Smooth muscle cell of the brain vasculature (primary cell): ENCODE results near the gene NALF2.

Experiments
- DNase-seq: peaks from one replicate; pipeline ENCODE4 v3.0.0-alpha.2; 2012; ENCODE audit warnings: low read depth, low spot score

The NALF2 gene

GRCh38 chrX:69524781-69525363, 20.7 kb downstream of the NALF2 start:
- DNase-seq: no peak

GRCh38 chrX:69530306-69530705, 26.2 kb downstream of the NALF2 start:
- DNase-seq: no peak

GRCh38 chrX:69531031-69531755, 27.1 kb downstream of the NALF2 start:
- no peak for DNase-seq

- no peak for DNase-seq
These were observed 31.5 kb downstream of the NALF2 start for GRCh38 chrX:69535661-69536060.

GRCh38 chrX:69538321-69538876, 34.3 kb downstream of the NALF2 start:
- no peak for DNase-seq

- no peak for DNase-seq
These were observed 35.3 kb downstream of the NALF2 start for GRCh38 chrX:69539437-69539836.

- DNase-seq: no peak
These were observed 37.8 kb downstream of the NALF2 start for GRCh38 chrX:69541956-69542355.

GRCh38 chrX:69543572-69543971, 39.4 kb downstream of the NALF2 start:
- DNase-seq: no peak

- DNase-seq: no peak
These were observed 42.3 kb downstream of the NALF2 start for GRCh38 chrX:69546417-69546816.

GRCh38 chrX:69546978-69547377, 42.9 kb downstream of the NALF2 start:
- DNase-seq: no peak

- no peak for DNase-seq
These were observed 47.4 kb downstream of the NALF2 start for GRCh38 chrX:69551421-69552009.

- DNase-seq: no peak
These were observed 48.4 kb downstream of the NALF2 start for GRCh38 chrX:69552512-69552911.
